Skeletal muscle tissue (tissue), 4 donors: ENCODE measurements around the gene SARNP. TPM values are rescaled to one million over a fixed set of nuclear protein-coding genes. Genes with fewer than 3 reads are reported as not detected.
A peak's percentile ranks its signal among the peaks of the same experiment; 100 is the strongest.

Experiments used
- H3K27ac ChIP-seq: one replicate; pipeline ENCODE4 v1.7.0; 2013; ENCODE audit warnings: mild to moderate bottlenecking, low read depth, low read length, inconsistent platforms
- H3K27me3 ChIP-seq, 3 donors: one replicate each; pipeline ENCODE4 v1.7.0; 2013; ENCODE audit warnings: low read length in 3 of 3; ENCODE audit not compliant: control insufficient read depth in 3 of 3, insufficient read depth in 3 of 3
- H3K36me3 ChIP-seq, 3 donors: one replicate each; pipeline ENCODE4 v1.7.0; 2013; ENCODE audit warnings: low read length in 3 of 3; ENCODE audit not compliant: control insufficient read depth in 3 of 3, insufficient read depth in 3 of 3
- H3K4me1 ChIP-seq, 3 donors: one replicate each; pipeline ENCODE4 v1.7.0; 2013; ENCODE audit warnings: low read length in 3 of 3, mild to moderate bottlenecking in 3 of 3; ENCODE audit not compliant: control insufficient read depth in 3 of 3, insufficient read depth in 3 of 3
- H3K4me3 ChIP-seq, 3 donors: one replicate each; pipeline ENCODE4 v1.7.0; 2013; ENCODE audit warnings: low read length in 3 of 3
- H3K9ac ChIP-seq, 3 donors: one replicate each; pipeline ENCODE4 v1.7.0; 2013; ENCODE audit warnings: low read length in 3 of 3, mild to moderate bottlenecking in 3 of 3, moderate library complexity in 2 of 3, low read depth in 1 of 3
- H3K9me3 ChIP-seq, 3 donors: one replicate each; pipeline ENCODE4 v1.7.0; 2013; ENCODE audit warnings: low read length in 3 of 3; ENCODE audit not compliant: control insufficient read depth in 3 of 3
- total RNA-seq: library from RNA; depleted of rRNA; stranded (reverse); fragments of >200 nt; gene quantifications from one replicate; pipeline ENCODE4 v1.2.3, GENCODE V29; 2014
- donor health status: Osteomylitis.

The SARNP gene
- total RNA-seq, 1 donor from 2014 or later = 71.5 TPM

DNA sequence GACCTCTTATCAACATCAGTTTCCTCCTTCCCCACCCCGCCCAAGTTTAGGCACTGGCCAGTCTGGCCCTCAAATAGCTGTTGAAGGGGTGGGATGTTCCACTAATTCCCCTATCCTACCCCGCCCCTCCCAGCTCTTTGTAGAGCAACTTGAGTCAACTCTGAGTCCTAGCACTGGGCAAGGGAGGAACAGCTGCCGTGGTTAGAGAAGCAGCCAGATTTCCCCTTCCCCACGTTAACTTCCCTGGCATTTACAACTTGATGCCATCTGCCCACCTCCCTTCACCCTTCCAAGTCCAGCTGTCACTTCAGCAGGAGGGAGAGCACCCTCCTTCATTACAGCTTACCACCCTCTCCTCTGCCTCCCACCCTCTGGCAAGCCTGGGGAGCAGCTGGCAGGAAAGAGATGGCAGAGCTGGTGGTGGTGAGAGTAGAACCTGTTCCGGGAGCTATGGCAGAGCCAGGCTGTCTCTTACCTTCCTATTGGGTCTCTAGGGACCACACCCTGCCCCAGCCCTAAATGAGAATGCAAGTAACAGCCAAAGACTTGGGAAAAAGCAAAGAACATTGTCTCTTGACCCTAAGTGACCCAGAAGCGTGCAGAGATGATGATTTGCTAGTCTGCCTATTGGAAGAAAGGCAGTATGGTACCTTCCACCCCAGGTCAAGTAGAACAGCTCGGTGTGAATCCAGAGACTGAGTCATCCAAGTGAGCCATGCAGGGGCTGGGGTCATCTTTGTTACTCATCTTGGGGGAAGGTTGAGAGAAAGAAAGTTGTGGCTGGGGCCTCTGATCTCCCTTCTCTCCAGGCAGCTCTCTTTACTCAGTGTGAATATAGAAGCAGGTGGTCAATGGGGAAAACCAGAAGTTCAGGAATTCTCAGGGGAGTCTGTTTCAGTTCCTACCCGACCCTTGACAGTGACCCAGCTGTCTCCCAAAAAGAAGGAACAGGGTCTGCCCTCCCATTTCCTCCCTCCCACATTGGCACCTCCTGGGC, 100.2 kb downstream of the SARNP start:
- Histone ChIP-seq H3K9me3 (no peaks in the 10 kb centered on the region), H3K4me3 (peak overlapping the region; percentile 78 to 84 (median 82)), H3K36me3 (peaks cover 0 to 5% (median 2%) of the 10 kb centered on the region in 3 donors), H3K9ac (peak overlapping the region; percentile 86 to 90 (median 89)), H3K27me3 (no peaks in the 10 kb centered on the region), H3K4me1 (peaks cover 80 to 87% (median 81%) of the 10 kb centered on the region in 3 donors), H3K27ac (peak overlapping the region; percentile 91)

DNA sequence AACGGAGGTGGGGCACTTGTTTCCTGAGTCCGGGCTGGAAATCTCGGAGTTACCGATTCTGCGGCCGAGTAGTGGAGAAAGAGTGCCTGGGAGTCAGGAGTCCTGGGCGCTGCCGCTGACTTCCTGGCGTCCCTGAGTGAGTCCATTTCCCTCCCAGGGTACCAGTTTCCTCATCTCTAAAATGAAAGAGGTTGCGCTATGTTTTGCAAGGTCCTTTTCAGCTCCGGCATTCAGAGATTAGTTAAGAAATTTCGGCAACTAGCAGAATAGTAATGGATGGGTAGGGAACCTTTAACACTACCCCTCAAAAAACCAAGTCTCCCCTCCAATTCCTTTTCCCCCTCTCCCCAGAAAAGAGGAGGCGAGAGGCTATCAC, 101.0 kb downstream of the SARNP start:
- peak overlapping the region; percentile 91 for H3K27ac ChIP-seq
- H3K36me3 ChIP-seq = peaks cover 0 to 5% (median 2%) of the 10 kb centered on the region in 3 donors
- no peaks in the 10 kb centered on the region for H3K9me3 ChIP-seq
- H3K27me3 ChIP-seq = no peaks in the 10 kb centered on the region
- H3K4me1 ChIP-seq = peaks cover 81 to 91% (median 81%) of the 10 kb centered on the region in 3 donors
- peak overlapping the region; percentile 86 to 90 (median 89) for H3K9ac ChIP-seq
- H3K4me3 ChIP-seq = peak overlapping the region; percentile 78 to 84 (median 82)

GRCh38 chr12:55715833-55716581, 101.5 kb downstream of the SARNP start, which contains the start of gene BLOC1S1:
TSS of gene BLOC1S1 (plus strand) at chr12:55716046. CDS start at chr12:55716052, 6 bp downstream.
- Histone ChIP-seq H3K4me1 (peaks cover 75 to 85% (median 75%) of the 10 kb centered on the region in 3 donors), H3K4me3 (peak within 1 kb of the TSS; percentile 78 to 84 (median 82)), H3K27me3 (no peaks in the 10 kb centered on the region), H3K9me3 (no peaks in the 10 kb centered on the region), H3K27ac (peak within 1 kb of the TSS; percentile 91), H3K36me3 (peaks cover 0 to 5% (median 2%) of the 10 kb centered on the region in 3 donors), H3K9ac (peak within 1 kb of the TSS; percentile 86 to 90 (median 89))

DNA sequence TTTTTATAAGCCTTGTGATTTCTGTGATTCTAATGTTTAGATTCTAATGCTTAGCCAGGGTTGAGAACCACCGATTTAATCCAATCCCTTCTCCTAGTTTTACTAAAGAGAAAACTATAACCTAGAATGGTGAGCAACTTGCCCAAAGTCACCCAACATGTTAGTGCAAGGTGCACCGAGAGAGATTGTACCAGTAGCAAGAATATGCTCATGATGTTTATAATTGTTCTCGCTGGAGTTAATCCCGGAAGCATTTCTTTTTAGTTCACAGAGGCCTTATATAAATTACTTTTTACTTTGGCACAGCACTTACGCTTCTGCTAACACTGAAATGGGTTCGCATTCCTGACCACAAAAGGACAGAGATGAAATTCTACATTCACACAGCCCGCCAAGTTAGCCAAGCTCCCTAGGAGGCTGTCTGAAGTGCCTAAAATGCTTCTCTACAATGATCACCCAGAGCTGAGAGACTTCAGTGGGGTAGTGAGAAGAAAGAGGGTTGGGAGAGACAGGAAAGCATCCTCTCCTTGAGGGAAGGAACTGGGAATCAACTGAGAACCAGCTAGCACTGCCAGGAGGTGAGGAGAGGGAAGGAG, 102.3 kb downstream of the SARNP start:
- H3K27me3 ChIP-seq = no peaks in the 10 kb centered on the region
- peaks cover 68 to 78% (median 68%) of the 10 kb centered on the region in 3 donors for H3K4me1 ChIP-seq
- peak overlapping the region; percentile 86 to 90 (median 89) for H3K9ac ChIP-seq
- H3K27ac ChIP-seq = peak overlapping the region; percentile 91
- peaks cover 0 to 5% (median 2%) of the 10 kb centered on the region in 3 donors for H3K36me3 ChIP-seq
- no peaks in the 10 kb centered on the region for H3K9me3 ChIP-seq
- peak overlapping the region; percentile 78 to 84 (median 82) for H3K4me3 ChIP-seq

DNA sequence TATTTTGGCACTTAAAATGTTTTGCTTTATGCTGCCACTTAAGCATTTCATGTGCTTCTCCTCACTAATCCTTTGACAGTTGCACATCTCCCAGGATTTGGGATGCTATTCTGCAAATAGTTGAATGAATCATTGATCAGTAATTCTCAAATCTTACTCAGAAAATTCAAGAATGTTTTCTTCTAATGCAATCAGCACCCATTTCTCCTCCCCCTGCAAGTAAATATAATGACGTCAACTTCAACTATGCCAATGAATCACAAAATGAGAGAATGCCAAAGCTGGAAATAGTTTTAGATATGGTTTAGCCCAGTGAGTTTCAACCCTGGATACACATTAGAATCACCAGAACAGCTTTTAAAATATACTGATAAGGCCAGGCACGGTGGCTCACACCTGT, 103.8 kb downstream of the SARNP start:
- Histone ChIP-seq H3K27ac (peak overlapping the region; percentile 88), H3K4me1 (peaks cover 59 to 71% (median 63%) of the 10 kb centered on the region in 3 donors)

GRCh38 chr12:55712700-55713415, 104.7 kb downstream of the SARNP start:
- no peaks in the 10 kb centered on the region for H3K9me3 ChIP-seq
- peak overlapping the region; percentile 88 for H3K27ac ChIP-seq
- H3K36me3 ChIP-seq = peaks cover 0 to 2% (median 0%) of the 10 kb centered on the region in 3 donors
- peak overlapping the region; percentile 76 to 97 (median 88) for H3K4me3 ChIP-seq
- H3K9ac ChIP-seq = peak overlapping the region; percentile 73 to 86 (median 85)
- H3K27me3 ChIP-seq = no peaks in the 10 kb centered on the region
- H3K4me1 ChIP-seq = peaks cover 55 to 67% (median 59%) of the 10 kb centered on the region in 3 donors

More for the DNA sequence above, 103.8 kb downstream of the SARNP start:
- Histone ChIP-seq H3K36me3 (peaks cover 0 to 2% (median 0%) of the 10 kb centered on the region in 3 donors), H3K27me3 (no peaks in the 10 kb centered on the region), H3K9me3 (no peaks in the 10 kb centered on the region), H3K9ac (peak overlapping the region in 1 of 3 donors; percentile 85), H3K4me3 (peak overlapping the region in 2 of 3 donors; percentile 88 to 97)

- Histone ChIP-seq H3K9me3 (no peaks in the 10 kb centered on the region), H3K27ac (peak overlapping the region; percentile 88), H3K9ac (peak overlapping the region; percentile 73 to 86 (median 85)), H3K4me3 (peak overlapping the region; percentile 76 to 97 (median 88)), H3K27me3 (no peaks in the 10 kb centered on the region), H3K36me3 (peaks cover 0 to 2% (median 0%) of the 10 kb centered on the region in 3 donors), H3K4me1 (peaks cover 46 to 64% (median 50%) of the 10 kb centered on the region in 3 donors)
Observed at GRCh38 chr12:55711786-55712553, 105.6 kb downstream of the SARNP start.

- Histone ChIP-seq H3K9me3 (no peaks in the 10 kb centered on the region), H3K4me1 (peaks cover 49 to 65% (median 50%) of the 10 kb centered on the region in 3 donors), H3K9ac (peak overlapping the region; percentile 37 to 85 (median 79)), H3K27me3 (no peaks in the 10 kb centered on the region), H3K27ac (peak overlapping the region; percentile 88), H3K36me3 (peaks cover 0 to 1% (median 0%) of the 10 kb centered on the region in 3 donors), H3K4me3 (peak overlapping the region; percentile 88 to 97 (median 90))
Observed at GRCh38 chr12:55708695-55709233, 108.8 kb downstream of the SARNP start.
